DOHH2 (cell line): ENCODE data around the gene DNASE1L2.

Experiments used
- CTCF ChIP-seq: fragments of 200-600 bp; sonication (generic); IDR thresholded peaks from one replicate; pipeline ENCODE4 v1.5.1; 2014; ENCODE audit warnings: antibody characterized with exemption, mild to moderate bottlenecking, low read depth, low read length; ENCODE audit not compliant: poor library complexity, severe bottlenecking
- EZH2phosphoT487 ChIP-seq: fragments of 200-600 bp; sonication (generic); IDR thresholded peaks from 2 replicates; pipeline ENCODE4 v1.6.1; 2017; ENCODE audit warnings: borderline replicate concordance, mild to moderate bottlenecking, antibody characterized with exemption, low read length, moderate library complexity, mixed read lengths

DNA sequence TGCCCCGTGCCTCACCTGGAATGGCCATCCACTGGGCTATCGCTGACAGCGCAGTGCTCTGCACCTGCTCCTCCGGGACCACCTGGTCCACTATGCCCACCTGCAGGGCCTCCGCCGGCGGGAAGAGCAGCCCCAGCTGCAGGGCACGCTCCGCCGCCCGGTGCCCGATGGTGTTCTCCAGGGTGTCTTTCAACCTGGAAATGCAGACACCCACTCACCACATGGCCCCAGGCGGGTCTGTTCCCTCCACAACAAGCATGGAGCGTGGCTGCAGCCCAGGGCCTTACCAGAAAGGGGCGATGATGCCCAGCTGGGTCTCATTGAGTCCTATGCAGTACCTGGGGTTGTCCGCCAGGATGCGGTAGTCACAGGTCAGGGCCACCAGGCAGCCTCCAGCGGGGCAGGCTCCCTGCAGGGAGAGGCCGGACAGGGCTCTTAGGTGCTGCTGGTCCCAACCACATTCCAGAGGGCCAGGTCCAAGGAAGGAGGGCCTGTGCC lies 6.8 kb downstream of the DNASE1L2 start:
- TF ChIP-seq CTCF: no peak
- no peak for TF ChIP-seq EZH2phosphoT487
